ENCODE data around the gene APELA.
A peak's percentile ranks its signal among the peaks of the same experiment; 100 is the strongest.
"Not testable (repeated sequence)": the region's sequence is repeated elsewhere in the genome, so short reads cannot be mapped to it uniquely, and the experiment has no call there.

The APELA gene

GRCh38 chr4:164935363-164935762 is 58.4 kb downstream of the APELA start:
- TF ChIP-seq CTCF (conservative IDR thresholded peaks at IDR 0.05; ENCODE audit: low read depth, low read length) = peak; percentile 27

GRCh38 chr4:164935865-164936606 is 59.1 kb downstream of the APELA start:
- not testable (repeated sequence) for H3K4me3 ChIP-seq (ENCODE audit: low read depth, low read length); DNase-seq (ENCODE audit: low read depth)

More at GRCh38 chr4:164935363-164935762, 58.4 kb downstream of the APELA start:
- DNase-seq (ENCODE audit: low read depth) = peak; percentile 14
- no peak overlapping the region for H3K4me3 ChIP-seq (ENCODE audit: low read depth, low read length)

GRCh38 chr4:164937576-164938270 is 60.7 kb downstream of the APELA start:
- peak; percentile 70 for DNase-seq (ENCODE audit: low read depth)
- H3K4me3 ChIP-seq (ENCODE audit: low read depth, low read length) = no peak overlapping the region
- TF ChIP-seq CTCF (conservative IDR thresholded peaks at IDR 0.05; ENCODE audit: low read depth, low read length) = peak; percentile 51

GRCh38 chr4:164943192-164943591 is 66.2 kb downstream of the APELA start:
- TF ChIP-seq CTCF (conservative IDR thresholded peaks at IDR 0.05; ENCODE audit: low read depth, low read length) = no peak
- no peak overlapping the region for H3K4me3 ChIP-seq (ENCODE audit: low read depth, low read length)
- DNase-seq (ENCODE audit: low read depth) = no peak

- no peak overlapping the region for H3K4me3 ChIP-seq (ENCODE audit: low read depth, low read length)
- no peak for TF ChIP-seq CTCF (conservative IDR thresholded peaks at IDR 0.05; ENCODE audit: low read depth, low read length)
- DNase-seq (ENCODE audit: low read depth) = no peak
These were observed 68.2 kb downstream of the APELA start for GRCh38 chr4:164945146-164945545.

GRCh38 chr4:164946810-164947209 is 69.8 kb downstream of the APELA start:
- no peak for DNase-seq (ENCODE audit: low read depth)
- TF ChIP-seq CTCF (conservative IDR thresholded peaks at IDR 0.05; ENCODE audit: low read depth, low read length) = no peak
- H3K4me3 ChIP-seq (ENCODE audit: low read depth, low read length) = no peak overlapping the region
